Smooth muscle cell (in vitro differentiated cells): ENCODE measurements around the gene TMEM42. TPM values are rescaled to one million over a fixed set of nuclear protein-coding genes. Genes with fewer than 3 reads are reported as not detected.

Experiments used
- DNase-seq: peaks from one replicate; lab custom pipeline; 2025; ENCODE audit not compliant: unreplicated experiment; lab: John Stamatoyannopoulos, UW
- H2AFZ ChIP-seq: fragments of 200-600 bp; sonication (generic); 2 replicates; pipeline ENCODE4 v1.6.0; 2016; ENCODE audit warnings: antibody characterized with exemption, low read depth, mild to moderate bottlenecking
- H3F3A ChIP-seq: fragments of 200-600 bp; sonication (generic); 2 replicates; pipeline ENCODE4 v1.6.0; 2017; ENCODE audit warnings: antibody characterized with exemption, low read depth
- H3K27ac ChIP-seq: fragments of 200-600 bp; sonication (generic); 2 replicates; pipeline ENCODE4 v1.5.1; 2016; ENCODE audit warnings: low read depth, mild to moderate bottlenecking
- H3K27me3 ChIP-seq: fragments of 200-600 bp; sonication (generic); 2 replicates; pipeline ENCODE4 v1.6.1; 2016; ENCODE audit warnings: low read depth, mild to moderate bottlenecking
- H3K36me3 ChIP-seq: fragments of 200-600 bp; sonication (generic); 2 replicates; pipeline ENCODE4 v1.5.1; 2016; ENCODE audit warnings: low read depth
- H3K4me1 ChIP-seq: fragments of 200-600 bp; sonication (generic); 2 replicates; pipeline ENCODE4 v1.5.1; 2016; ENCODE audit warnings: low read depth
- H3K4me2 ChIP-seq: fragments of 200-600 bp; sonication (generic); 2 replicates; pipeline ENCODE4 v1.6.0; 2016; ENCODE audit warnings: mild to moderate bottlenecking
- H3K4me3 ChIP-seq: fragments of 200-600 bp; sonication (generic); 2 replicates; pipeline ENCODE4 v1.5.1; 2016; ENCODE audit warnings: mild to moderate bottlenecking
- H3K79me2 ChIP-seq: fragments of 200-600 bp; sonication (generic); 2 replicates; pipeline ENCODE4 v1.6.0; 2016; ENCODE audit warnings: low read depth, mild to moderate bottlenecking
- H3K9ac ChIP-seq: fragments of 200-600 bp; sonication (generic); 2 replicates; pipeline ENCODE4 v1.6.0; 2016; ENCODE audit warnings: low read depth
- H3K9me3 ChIP-seq: fragments of 200-600 bp; sonication (generic); replicated peaks from 2 replicates; pipeline ENCODE4 v1.5.1; 2016; ENCODE audit warnings: low read depth
- H4K20me1 ChIP-seq: fragments of 200-600 bp; sonication (generic); 2 replicates; pipeline ENCODE4 v1.6.0; 2016; ENCODE audit warnings: low read depth
- WGBS: methylation state at CpG from one replicate; pipeline ENCODE4 v1.1.7; 2016; ENCODE audit warnings: low lambda C conversion rate; 5-methylcytosine and 5-hydroxymethylcytosine counted together
- polyA plus RNA-seq: library from polyadenylated mRNA; unstranded; fragments of >200 nt; fragmentation: Nextera tagmentation; extraction: Ambion mirVana; gene quantifications from 2 replicates; pipeline ENCODE4 v1.2.1, GENCODE V29; 2016
- total RNA-seq: library from RNA; depleted of rRNA; stranded (reverse); fragments of >200 nt; gene quantifications from 2 replicates; pipeline ENCODE4 v1.2.3, GENCODE V29; 2014
- TF ChIP-seq, protein P1 (sequence below): fragments of 200-600 bp; sonication (generic); IDR thresholded peaks from 2 replicates; pipeline ENCODE4 v1.5.1; 2017; ENCODE audit warnings: borderline replicate concordance, mild to moderate bottlenecking, antibody characterized with exemption; ENCODE audit not compliant: insufficient read depth, poor library complexity, severe bottlenecking

The TMEM42 gene
- total and polyA plus RNA-seq, 2 experiments from 2014 or later, result 19.3 to 33.6 TPM

- H3K4me1 ChIP-seq, result no peaks in the 10 kb centered on the region
- TF ChIP-seq, protein P1, sequence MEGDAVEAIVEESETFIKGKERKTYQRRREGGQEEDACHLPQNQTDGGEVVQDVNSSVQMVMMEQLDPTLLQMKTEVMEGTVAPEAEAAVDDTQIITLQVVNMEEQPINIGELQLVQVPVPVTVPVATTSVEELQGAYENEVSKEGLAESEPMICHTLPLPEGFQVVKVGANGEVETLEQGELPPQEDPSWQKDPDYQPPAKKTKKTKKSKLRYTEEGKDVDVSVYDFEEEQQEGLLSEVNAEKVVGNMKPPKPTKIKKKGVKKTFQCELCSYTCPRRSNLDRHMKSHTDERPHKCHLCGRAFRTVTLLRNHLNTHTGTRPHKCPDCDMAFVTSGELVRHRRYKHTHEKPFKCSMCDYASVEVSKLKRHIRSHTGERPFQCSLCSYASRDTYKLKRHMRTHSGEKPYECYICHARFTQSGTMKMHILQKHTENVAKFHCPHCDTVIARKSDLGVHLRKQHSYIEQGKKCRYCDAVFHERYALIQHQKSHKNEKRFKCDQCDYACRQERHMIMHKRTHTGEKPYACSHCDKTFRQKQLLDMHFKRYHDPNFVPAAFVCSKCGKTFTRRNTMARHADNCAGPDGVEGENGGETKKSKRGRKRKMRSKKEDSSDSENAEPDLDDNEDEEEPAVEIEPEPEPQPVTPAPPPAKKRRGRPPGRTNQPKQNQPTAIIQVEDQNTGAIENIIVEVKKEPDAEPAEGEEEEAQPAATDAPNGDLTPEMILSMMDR, result no peak
- H4K20me1 ChIP-seq, result no peaks in the 10 kb centered on the region
- H3K4me2 ChIP-seq, result no peak overlapping the region
- no peaks in the 10 kb centered on the region for H3K36me3 ChIP-seq
- no peaks in the 10 kb centered on the region for H3K27me3 ChIP-seq
- DNase-seq, result no peak
- H2AFZ ChIP-seq, result no peak overlapping the region
- H3K9ac ChIP-seq, result no peak overlapping the region
- WGBS, result 97% methylated on average over 2 of the region's 2 CpGs
- no peaks in the 10 kb centered on the region for H3F3A ChIP-seq
- H3K79me2 ChIP-seq, result no peaks in the 10 kb centered on the region
- H3K27ac ChIP-seq, result no peak overlapping the region
- H3K4me3 ChIP-seq, result no peak overlapping the region
- H3K9me3 ChIP-seq, result peaks cover 8% of the 10 kb centered on the region
These were observed 28.7 kb upstream of the TMEM42 start for GRCh38 chr3:44832965-44833364.

DNA sequence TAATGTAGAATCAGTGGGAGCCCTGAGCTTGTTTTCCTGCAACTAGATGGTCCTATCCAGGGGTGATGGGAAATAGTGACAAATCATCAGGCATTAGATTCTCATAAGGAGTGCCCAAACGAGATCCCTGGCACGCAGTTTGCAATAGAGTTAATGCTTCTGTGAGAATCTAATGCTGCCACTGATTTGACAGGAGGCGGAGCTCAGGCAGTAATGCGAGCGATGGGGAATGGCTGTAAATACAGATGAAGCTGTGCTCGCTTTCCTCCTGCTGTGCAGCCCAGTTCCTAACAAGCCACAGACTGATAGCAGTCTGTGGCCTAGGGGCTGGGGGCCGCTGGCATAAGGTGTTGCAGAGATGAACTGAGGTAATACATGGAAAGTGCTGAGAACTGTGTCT, 28.3 kb upstream of the TMEM42 start:
- H3K4me1 ChIP-seq, result no peaks in the 10 kb centered on the region
- H3F3A ChIP-seq, result no peaks in the 10 kb centered on the region
- no peak overlapping the region for H3K27ac ChIP-seq
- WGBS, result 94% methylated on average over 7 of the region's 7 CpGs
- no peaks in the 10 kb centered on the region for H3K27me3 ChIP-seq
- no peaks in the 10 kb centered on the region for H3K79me2 ChIP-seq
- H4K20me1 ChIP-seq, result no peaks in the 10 kb centered on the region
- TF ChIP-seq, protein P1, result no peak
- H2AFZ ChIP-seq, result no peak overlapping the region
- no peak for DNase-seq
- H3K4me2 ChIP-seq, result no peak overlapping the region
- no peak overlapping the region for H3K4me3 ChIP-seq
- H3K9ac ChIP-seq, result no peak overlapping the region
- H3K36me3 ChIP-seq, result no peaks in the 10 kb centered on the region
- H3K9me3 ChIP-seq, result peaks cover 8% of the 10 kb centered on the region

DNA sequence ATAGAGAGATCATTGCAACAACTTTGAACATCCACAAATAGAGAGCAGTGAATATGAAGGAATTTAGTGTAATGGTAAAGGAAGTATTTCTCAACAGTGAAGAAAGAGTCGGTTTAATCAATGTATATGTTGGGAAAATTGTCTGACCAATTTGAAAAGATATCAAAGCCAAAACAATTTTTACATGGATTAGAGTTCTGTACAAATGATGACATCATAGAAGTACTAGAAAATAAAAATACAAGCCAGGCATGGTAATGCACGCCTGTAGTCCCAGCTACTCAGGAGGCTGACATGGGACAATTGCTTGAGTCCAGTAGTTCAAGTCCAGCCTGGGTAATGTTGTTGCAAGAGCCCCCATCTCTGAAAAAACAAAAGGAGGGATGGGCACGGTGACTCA, 26.0 kb upstream of the TMEM42 start:
- TF ChIP-seq, protein P1, result no peak
- no peak overlapping the region for H2AFZ ChIP-seq

GRCh38 chr3:44842376-44842775, 19.3 kb upstream of the TMEM42 start:
- TF ChIP-seq, protein P1, result no peak
- WGBS, result 96% methylated on average over 2 of the region's 2 CpGs
- H4K20me1 ChIP-seq, result no peaks in the 10 kb centered on the region
- DNase-seq, result no peak
- H3K79me2 ChIP-seq, result no peaks in the 10 kb centered on the region
- H2AFZ ChIP-seq, result no peak overlapping the region
- H3K36me3 ChIP-seq, result no peaks in the 10 kb centered on the region
- H3K27ac ChIP-seq, result no peak overlapping the region
- H3K4me2 ChIP-seq, result no peak overlapping the region
- no peaks in the 10 kb centered on the region for H3K27me3 ChIP-seq
- peaks cover 6% of the 10 kb centered on the region for H3K4me1 ChIP-seq
- peaks cover 15% of the 10 kb centered on the region for H3F3A ChIP-seq
- H3K4me3 ChIP-seq, result no peak overlapping the region
- H3K9ac ChIP-seq, result no peak overlapping the region
- H3K9me3 ChIP-seq, result no peaks in the 10 kb centered on the region

More for the DNA sequence above, 26.0 kb upstream of the TMEM42 start:
- no peaks in the 10 kb centered on the region for H3F3A ChIP-seq
- H3K9me3 ChIP-seq, result peaks cover 8% of the 10 kb centered on the region
- no peaks in the 10 kb centered on the region for H3K36me3 ChIP-seq
- no peak for DNase-seq
- no peaks in the 10 kb centered on the region for H4K20me1 ChIP-seq
- 99% methylated on average over 3 of the region's 3 CpGs for WGBS
- H3K79me2 ChIP-seq, result no peaks in the 10 kb centered on the region
- H3K27ac ChIP-seq, result no peak overlapping the region
- H3K4me3 ChIP-seq, result no peak overlapping the region
- no peak overlapping the region for H3K4me2 ChIP-seq
- no peak overlapping the region for H3K9ac ChIP-seq
- no peaks in the 10 kb centered on the region for H3K4me1 ChIP-seq
- no peaks in the 10 kb centered on the region for H3K27me3 ChIP-seq
